ENCODE results near the gene ITIH6.

Gene ITIH6

DNA sequence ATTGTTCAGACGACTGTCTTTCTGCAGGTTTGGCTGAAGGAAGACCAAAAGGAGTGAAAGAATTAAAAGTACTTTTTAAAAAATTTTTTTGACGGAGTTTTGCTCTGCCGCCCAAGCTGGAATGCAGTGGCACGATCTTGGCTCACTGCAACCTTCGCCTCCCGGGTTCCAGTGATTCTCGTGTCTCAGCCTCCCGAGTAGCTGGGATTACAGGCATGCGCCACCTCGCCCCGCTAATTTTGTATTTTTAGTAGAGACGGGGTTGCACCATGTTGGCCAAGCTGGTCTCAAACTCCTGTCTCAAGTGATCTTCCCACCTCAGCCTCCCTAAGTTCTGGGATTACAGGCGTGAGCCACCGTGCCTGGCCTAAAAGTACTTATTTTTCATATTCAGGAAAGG lies 86.3 kb downstream of the ITIH6 start:
- DNase-seq (ENCODE audit: low read depth, low spot score), result no peak

- no peak for DNase-seq (ENCODE audit: low read depth, low spot score)
Measured at GRCh38 chrX:54710920-54711319, 87.1 kb downstream of the ITIH6 start.

DNA sequence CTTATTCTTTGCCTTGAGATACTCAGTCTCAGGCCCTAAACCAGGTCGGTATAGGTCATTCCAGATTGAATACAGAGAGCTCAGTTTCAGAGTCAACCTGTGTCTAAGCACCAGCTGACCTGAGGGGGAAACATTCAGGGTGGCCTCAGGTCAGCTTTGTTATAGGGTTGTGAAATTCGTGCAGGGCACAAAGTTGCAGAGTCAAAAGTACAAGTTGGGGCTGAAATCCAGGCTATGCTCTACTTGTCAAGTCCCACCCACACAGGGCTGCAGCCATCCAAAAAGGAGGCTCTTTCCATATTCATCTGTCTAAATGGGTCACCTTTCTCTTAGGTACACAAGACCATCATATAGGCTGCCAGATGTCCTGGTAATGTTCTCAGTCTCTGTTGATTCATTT lies 89.7 kb downstream of the ITIH6 start:
- DNase-seq (ENCODE audit: low read depth, low spot score), result no peak

Measured in iPS DF 19.7 (cell line).